HUES64 (cell line): ENCODE data around the gene CTU2.

Experiments
- H3K27ac ChIP-seq: 2 replicates; pipeline ENCODE4 v1.7.0; 2013; ENCODE audit warnings: low read depth, low read length, inconsistent platforms
- H3K27me3 ChIP-seq: 2 replicates; pipeline ENCODE4 v1.6.1; 2013; ENCODE audit warnings: mild to moderate bottlenecking, low read length; ENCODE audit not compliant: insufficient read depth
- H3K36me3 ChIP-seq: 2 replicates; pipeline ENCODE4 v1.6.1; 2013; ENCODE audit warnings: mild to moderate bottlenecking, low read length; ENCODE audit not compliant: insufficient read depth
- H3K4me1 ChIP-seq: 2 replicates; pipeline ENCODE4 v1.6.1; 2013; ENCODE audit warnings: mild to moderate bottlenecking, low read length, moderate library complexity; ENCODE audit not compliant: insufficient read depth
- H3K4me3 ChIP-seq: 2 replicates; pipeline ENCODE4 v1.5.1; 2013; ENCODE audit warnings: mild to moderate bottlenecking, low read length, moderate library complexity
- H3K9ac ChIP-seq: 2 replicates; pipeline ENCODE4 v1.6.1; 2013; ENCODE audit warnings: mild to moderate bottlenecking, low read depth, low read length
- H3K9me3 ChIP-seq: 2 replicates; pipeline ENCODE4 v1.6.1; 2013; ENCODE audit warnings: low read depth, low read length; ENCODE audit not compliant: insufficient read depth
- WGBS: fragments of 150-250, 120-280 bp; methylation state at CpG from one replicate; pipeline ENCODE4 v1.1.7; 2013; ENCODE audit warnings: missing lambda C conversion rate; 5-methylcytosine and 5-hydroxymethylcytosine counted together

The CTU2 gene

DNA sequence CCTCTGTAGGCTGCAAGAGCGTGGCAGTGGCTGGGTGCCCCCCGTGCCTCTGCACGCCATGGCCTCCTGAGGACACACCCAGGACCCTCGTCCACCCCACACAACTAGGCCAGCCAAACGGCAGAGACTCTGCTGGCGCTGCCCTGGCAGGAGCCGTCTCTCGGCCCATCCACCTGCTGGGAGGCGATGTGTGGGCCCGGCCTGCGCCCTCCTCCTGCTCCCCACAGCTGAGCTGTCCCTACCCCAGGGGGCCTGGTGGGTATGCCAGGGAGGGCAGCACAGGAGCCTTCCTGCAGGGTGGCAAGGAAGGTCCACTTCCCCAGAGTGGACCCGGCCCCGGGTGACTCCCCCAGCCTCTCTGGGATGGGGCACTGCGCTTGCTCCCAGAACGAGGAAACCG, 7.1 kb upstream of the CTU2 start:
- Histone ChIP-seq H3K4me1 (no peaks in the 10 kb centered on the region), H3K4me3 (no peak overlapping the region), H3K9ac (no peak overlapping the region), H3K36me3 (peaks cover 31% of the 10 kb centered on the region), H3K27ac (no peak overlapping the region), H3K27me3 (no peaks in the 10 kb centered on the region), H3K9me3 (no peaks in the 10 kb centered on the region)
- 95% methylated on average over 16 of the region's 16 CpGs for WGBS

DNA sequence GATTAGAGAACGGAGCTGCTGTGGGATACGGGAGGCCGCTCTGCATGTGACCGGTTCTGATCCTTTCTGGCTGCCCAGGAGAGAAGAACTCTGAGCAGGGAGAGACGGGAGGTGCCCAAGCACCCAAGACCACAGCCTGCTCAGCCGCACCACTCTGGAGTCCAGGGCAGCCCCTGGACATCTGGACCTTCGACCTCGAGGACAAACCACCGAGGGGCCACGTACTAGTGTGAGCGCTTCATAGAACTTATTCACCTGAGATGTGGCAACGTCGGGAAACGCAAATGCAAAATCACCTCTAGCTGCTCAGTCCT, 6.0 kb upstream of the CTU2 start:
- Histone ChIP-seq H3K4me3 (no peak overlapping the region), H3K27me3 (no peaks in the 10 kb centered on the region), H3K9ac (no peak overlapping the region; the same call in 1 of the 2 replicates), H3K9me3 (no peaks in the 10 kb centered on the region), H3K36me3 (peaks cover 31% of the 10 kb centered on the region), H3K4me1 (0 out of 2 replicates have a peak, but pooled peaks cover 2% of the 10 kb centered on the region), H3K27ac (no peak overlapping the region)
- WGBS = 94% methylated on average over 14 of the region's 14 CpGs

GRCh38 chr16:88700636-88701482, 5.4 kb upstream of the CTU2 start:
- no peak overlapping the region for H3K4me3 ChIP-seq
- peaks cover 29% of the 10 kb centered on the region for H3K36me3 ChIP-seq
- no peak overlapping the region for H3K27ac ChIP-seq
- H3K27me3 ChIP-seq = no peaks in the 10 kb centered on the region
- no peak overlapping the region for H3K9ac ChIP-seq
- 90% methylated on average over 42 of the region's 42 CpGs for WGBS
- H3K9me3 ChIP-seq = no peaks in the 10 kb centered on the region
- H3K4me1 ChIP-seq = 0 out of 2 replicates have a peak, but pooled peaks cover 5% of the 10 kb centered on the region

GRCh38 chr16:88701581-88702370, 4.5 kb upstream of the CTU2 start:
- H3K36me3 ChIP-seq = peaks cover 22% of the 10 kb centered on the region
- no peak overlapping the region for H3K27ac ChIP-seq
- H3K4me3 ChIP-seq = no peak overlapping the region
- H3K27me3 ChIP-seq = no peaks in the 10 kb centered on the region
- no peaks in the 10 kb centered on the region for H3K9me3 ChIP-seq
- no peak overlapping the region for H3K9ac ChIP-seq
- H3K4me1 ChIP-seq = 0 out of 2 replicates have a peak, but pooled peaks cover 5% of the 10 kb centered on the region
- WGBS = 94% methylated on average over 30 of the region's 30 CpGs

- no peak overlapping the region for H3K27ac ChIP-seq
- no peaks in the 10 kb centered on the region for H3K27me3 ChIP-seq
- H3K9me3 ChIP-seq = no peaks in the 10 kb centered on the region
- H3K4me3 ChIP-seq = no peak overlapping the region
- 93% methylated on average over 31 of the region's 31 CpGs for WGBS
- peaks cover 14% of the 10 kb centered on the region for H3K36me3 ChIP-seq
- H3K4me1 ChIP-seq = peaks cover 5% of the 10 kb centered on the region; the same call in 1 of the 2 replicates
- no peak overlapping the region for H3K9ac ChIP-seq
Measured at GRCh38 chr16:88702371-88703210, 3.7 kb upstream of the CTU2 start.

GRCh38 chr16:88703486-88704309, 2.6 kb upstream of the CTU2 start:
- 89% methylated on average over 26 of the region's 26 CpGs for WGBS
- H3K4me1 ChIP-seq = peaks cover 5% of the 10 kb centered on the region; the same call in 1 of the 2 replicates
- no peak overlapping the region for H3K4me3 ChIP-seq
- H3K27ac ChIP-seq = no peak overlapping the region
- H3K9ac ChIP-seq = no peak overlapping the region
- no peaks in the 10 kb centered on the region for H3K9me3 ChIP-seq
- peaks cover 4% of the 10 kb centered on the region; the same call in 1 of the 2 replicates for H3K36me3 ChIP-seq
- H3K27me3 ChIP-seq = no peaks in the 10 kb centered on the region

DNA sequence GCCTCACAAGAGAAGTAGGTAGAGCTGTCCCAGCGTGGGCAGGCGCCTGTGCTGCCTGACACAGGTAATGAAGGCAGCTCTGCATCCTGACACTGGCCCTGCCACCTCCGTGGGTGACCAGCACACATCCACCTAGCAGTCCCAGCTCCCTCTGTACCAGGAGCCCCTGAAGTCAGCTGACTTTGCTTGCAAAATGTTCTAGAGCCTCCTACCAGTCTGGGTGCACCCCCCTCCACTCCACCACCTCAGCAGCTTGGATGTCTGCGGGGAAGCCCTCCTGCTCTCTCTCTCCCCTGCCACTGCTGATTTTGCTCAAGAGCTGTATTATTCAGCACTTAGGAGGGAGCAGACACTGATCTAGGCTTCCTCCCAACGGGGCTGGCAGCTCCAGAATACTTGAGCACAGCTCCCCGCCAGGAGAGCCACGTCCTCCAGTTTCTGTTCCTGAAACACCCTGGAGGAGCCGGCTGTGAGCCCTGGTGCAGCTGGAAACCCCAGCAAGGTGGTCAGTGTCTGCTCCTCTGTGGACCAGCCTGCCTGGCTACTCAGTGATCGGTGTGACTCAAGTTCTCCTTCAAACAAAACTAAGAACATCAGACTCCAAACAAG, 1.1 kb upstream of the CTU2 start:
- H3K36me3 ChIP-seq = no peaks in the 10 kb centered on the region
- peak overlapping the region; percentile 78 for H3K9ac ChIP-seq
- H3K9me3 ChIP-seq = no peaks in the 10 kb centered on the region
- H3K4me3 ChIP-seq = peak overlapping the region; percentile 90
- no peaks in the 10 kb centered on the region for H3K27me3 ChIP-seq
- WGBS = 54% methylated on average over 9 of the region's 9 CpGs
- no peak overlapping the region for H3K27ac ChIP-seq
- H3K4me1 ChIP-seq = peaks cover 5% of the 10 kb centered on the region; the same call in 1 of the 2 replicates

DNA sequence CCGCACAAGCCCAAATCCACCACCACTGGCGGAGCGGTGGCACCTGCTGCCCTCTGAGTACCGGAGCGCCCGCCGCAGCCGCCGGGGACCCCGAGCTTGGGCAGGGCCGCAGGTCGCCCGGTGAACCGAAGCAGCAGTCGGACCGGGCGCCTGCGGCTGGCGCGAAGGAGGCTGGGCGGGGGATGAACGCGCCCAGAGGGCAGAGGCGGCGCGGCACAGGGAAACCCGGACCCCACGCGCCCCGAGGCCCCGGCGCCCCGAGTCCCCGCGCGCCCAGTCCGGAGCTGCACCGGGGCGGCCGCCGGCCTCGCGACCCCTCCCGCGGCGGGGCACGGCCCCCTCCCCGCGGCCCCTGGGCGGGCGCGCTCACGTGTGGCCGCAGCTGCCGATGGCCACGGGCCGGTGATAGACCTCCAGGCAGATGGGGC, 488 bp upstream of the CTU2 start:
- H3K9me3 ChIP-seq = no peaks in the 10 kb centered on the region
- H3K4me3 ChIP-seq = peak overlapping the region; percentile 90
- peak overlapping the region; percentile 78 for H3K9ac ChIP-seq
- H3K4me1 ChIP-seq = peaks cover 5% of the 10 kb centered on the region; the same call in 1 of the 2 replicates
- 1% methylated on average over 57 of the region's 57 CpGs for WGBS
- no peak overlapping the region; the same call in 1 of the 2 replicates for H3K27ac ChIP-seq
- H3K27me3 ChIP-seq = no peaks in the 10 kb centered on the region
- H3K36me3 ChIP-seq = no peaks in the 10 kb centered on the region

DNA sequence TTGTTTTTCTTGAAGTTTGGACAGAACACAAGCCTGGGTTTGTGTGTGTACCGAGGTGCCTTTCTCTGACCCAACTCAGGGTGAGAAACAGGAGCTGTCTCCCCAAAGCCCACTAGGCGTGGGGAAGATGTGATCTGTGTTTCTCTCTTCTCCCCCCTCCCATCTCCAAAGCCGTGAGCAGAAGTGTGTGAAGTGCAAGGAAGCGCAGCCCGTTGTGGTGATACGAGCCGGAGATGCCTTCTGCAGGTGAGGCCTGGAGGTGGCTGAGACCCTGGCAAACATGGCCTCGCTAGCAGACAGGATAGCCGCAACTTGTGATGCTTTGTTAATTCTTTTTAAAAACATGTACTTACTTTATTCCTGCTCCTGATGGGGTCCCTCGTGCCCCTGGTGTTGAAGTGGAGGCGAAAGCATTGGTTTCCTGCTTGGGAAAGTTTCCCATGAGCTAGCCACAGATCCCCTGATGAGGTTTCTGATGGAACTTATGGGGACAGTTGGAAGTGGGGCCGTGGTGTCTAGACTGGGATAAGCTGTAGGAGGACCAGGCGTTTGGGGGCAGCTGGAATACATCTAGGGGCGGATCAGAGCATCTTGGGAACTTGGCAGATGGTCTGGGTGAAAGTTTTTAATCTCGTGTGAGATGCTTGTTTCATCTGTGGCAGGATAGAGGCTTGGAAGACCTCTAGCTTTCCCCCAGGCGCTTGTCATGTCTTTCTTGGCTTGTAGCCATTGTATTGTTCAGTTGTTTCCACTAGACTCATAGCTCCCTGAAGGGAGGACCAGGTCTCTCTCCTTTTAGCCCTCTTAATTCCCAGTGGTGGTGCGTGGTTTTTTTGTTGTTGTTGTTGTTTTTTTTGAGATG, 893 bp downstream of the CTU2 start:
- H3K27me3 ChIP-seq = no peaks in the 10 kb centered on the region
- peak overlapping the region; percentile 78 for H3K9ac ChIP-seq
- H3K9me3 ChIP-seq = no peaks in the 10 kb centered on the region
- H3K36me3 ChIP-seq = no peaks in the 10 kb centered on the region
- peak overlapping the region; percentile 90 for H3K4me3 ChIP-seq
- no peak overlapping the region for H3K27ac ChIP-seq
- H3K4me1 ChIP-seq = peaks cover 5% of the 10 kb centered on the region; the same call in 1 of the 2 replicates
- 56% methylated on average over 16 of the region's 17 CpGs for WGBS
